Ascending aorta (tissue), 2 donors: ENCODE data around the gene COL8A1. TPM values are rescaled to one million over a fixed set of nuclear protein-coding genes. Genes with fewer than 3 reads are reported as not detected.
"Not testable (repeated sequence)": the region's sequence is repeated elsewhere in the genome, so short reads cannot be mapped to it uniquely, and the experiment has no call there.

ENCODE experiments used
- DNase-seq, 2 donors: peaks; one replicate each; pipeline ENCODE4 v3.0.0-alpha.2; 2019; ENCODE audit warnings: low spot score in 2 of 2
- H3K27ac ChIP-seq, 2 donors: fragments of 200-600 bp; sonication (generic); one replicate each; pipeline ENCODE4 v1.5.1; 2016 to 2017; ENCODE audit warnings: mild to moderate bottlenecking in 1 of 2
- H3K27me3 ChIP-seq: fragments of 200-600 bp; sonication (generic); one replicate; pipeline ENCODE4 v1.5.1; 2017
- H3K36me3 ChIP-seq, 2 donors: fragments of 200-600 bp; sonication (generic); one replicate each; pipeline ENCODE4 v1.5.1; 2016
- H3K4me1 ChIP-seq, 2 donors: fragments of 200-600 bp; sonication (generic); one replicate each; pipeline ENCODE4 v1.5.1; 2016 to 2017; ENCODE audit warnings: mild to moderate bottlenecking in 1 of 2
- H3K4me3 ChIP-seq, 2 donors: fragments of 200-600 bp; sonication (generic); one replicate each; pipeline ENCODE4 v1.5.1; 2016 to 2017; ENCODE audit warnings: mild to moderate bottlenecking in 1 of 2
- H3K9me3 ChIP-seq, 2 donors: fragments of 200-600 bp; sonication (generic); one replicate each; pipeline ENCODE4 v1.5.1; 2016
- intact Hi-C: fragments of 100-400 bp; cut with DNase I; formaldehyde crosslinking; loops from one replicate; pipeline ENCODE4 v1.15.1; 2023
- total RNA-seq: library from RNA; depleted of rRNA; stranded (reverse); fragments of >200 nt; gene quantifications from one replicate; pipeline ENCODE4 v1.1.0, GENCODE V29; 2016
- TF ChIP-seq, protein P1 (sequence below), 3 experiments: fragments of 200-600 bp in 2 of 3; fragments of 450-650 bp in 1 of 3; sonication (generic) in 2 of 3; IDR thresholded peaks; one replicate each; pipeline ENCODE4 v1.5.1; 2016 to 2019; ENCODE audit warnings: antibody characterized with exemption in 3 of 3, mild to moderate bottlenecking in 1 of 3, moderate library complexity in 1 of 3

The COL8A1 gene
- total RNA-seq, 1 donor from 2014 or later: 459 TPM

GRCh38 chr3:99839613-99840012 is 201.2 kb downstream of the COL8A1 start:
- no peaks in the 10 kb centered on the region for H3K9me3 ChIP-seq
- peaks cover 0 to 6% of the 10 kb centered on the region in 2 donors for H3K36me3 ChIP-seq
- H3K4me3 ChIP-seq: no peak overlapping the region
- H3K27ac ChIP-seq: peak overlapping the region; percentile 25 to 32
- H3K4me1 ChIP-seq: peaks cover 0 to 4% of the 10 kb centered on the region in 2 donors
- H3K27me3 ChIP-seq: no peaks in the 10 kb centered on the region
- no peak for DNase-seq
- TF ChIP-seq, protein P1, sequence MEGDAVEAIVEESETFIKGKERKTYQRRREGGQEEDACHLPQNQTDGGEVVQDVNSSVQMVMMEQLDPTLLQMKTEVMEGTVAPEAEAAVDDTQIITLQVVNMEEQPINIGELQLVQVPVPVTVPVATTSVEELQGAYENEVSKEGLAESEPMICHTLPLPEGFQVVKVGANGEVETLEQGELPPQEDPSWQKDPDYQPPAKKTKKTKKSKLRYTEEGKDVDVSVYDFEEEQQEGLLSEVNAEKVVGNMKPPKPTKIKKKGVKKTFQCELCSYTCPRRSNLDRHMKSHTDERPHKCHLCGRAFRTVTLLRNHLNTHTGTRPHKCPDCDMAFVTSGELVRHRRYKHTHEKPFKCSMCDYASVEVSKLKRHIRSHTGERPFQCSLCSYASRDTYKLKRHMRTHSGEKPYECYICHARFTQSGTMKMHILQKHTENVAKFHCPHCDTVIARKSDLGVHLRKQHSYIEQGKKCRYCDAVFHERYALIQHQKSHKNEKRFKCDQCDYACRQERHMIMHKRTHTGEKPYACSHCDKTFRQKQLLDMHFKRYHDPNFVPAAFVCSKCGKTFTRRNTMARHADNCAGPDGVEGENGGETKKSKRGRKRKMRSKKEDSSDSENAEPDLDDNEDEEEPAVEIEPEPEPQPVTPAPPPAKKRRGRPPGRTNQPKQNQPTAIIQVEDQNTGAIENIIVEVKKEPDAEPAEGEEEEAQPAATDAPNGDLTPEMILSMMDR (IDR thresholded peaks at IDR 0.05): no peak
- intact Hi-C loops: loop anchor here (5.0 to 10.0 kb wide), 3 partner anchors 168 to 323 kb away; no protein-coding TSS in a partner anchor

GRCh38 chr3:99841949-99842348 is 203.6 kb downstream of the COL8A1 start:
- H3K27me3 ChIP-seq, H3K4me3 ChIP-seq, H3K9me3 ChIP-seq, DNase-seq, H3K27ac ChIP-seq: not testable (repeated sequence)
- H3K4me1 ChIP-seq: peaks cover 0 to 14% of the 10 kb centered on the region in 2 donors
- intact Hi-C loops: loop anchor here (5.0 to 10.0 kb wide), 3 partner anchors 165 to 320 kb away; no protein-coding TSS in a partner anchor
- peaks cover 0 to 10% of the 10 kb centered on the region in 2 donors for H3K36me3 ChIP-seq

- H3K4me3 ChIP-seq: no peak overlapping the region
Observed at GRCh38 chr3:99842826-99843589, 204.6 kb downstream of the COL8A1 start.

GRCh38 chr3:99843590-99844258 is 205.3 kb downstream of the COL8A1 start:
- H3K4me3 ChIP-seq: peak overlapping the region; percentile 5 to 13
- peaks cover 3 to 19% of the 10 kb centered on the region in 2 donors for H3K4me1 ChIP-seq
- H3K27ac ChIP-seq: peak overlapping the region; percentile 78 to 82
- DNase-seq: no peak
- peaks cover 5 to 16% of the 10 kb centered on the region in 2 donors for H3K36me3 ChIP-seq
- H3K9me3 ChIP-seq: peaks cover 0 to 8% of the 10 kb centered on the region in 2 donors
- TF ChIP-seq, protein P1 (IDR thresholded peaks at IDR 0.05): no peak
- H3K27me3 ChIP-seq: no peaks in the 10 kb centered on the region
- intact Hi-C loops: loop anchor here (2.0 to 10.0 kb wide), 4 partner anchors 164 to 411 kb away; no protein-coding TSS in a partner anchor

More at GRCh38 chr3:99842826-99843589, 204.6 kb downstream of the COL8A1 start:
- H3K36me3 ChIP-seq: peaks cover 0 to 10% of the 10 kb centered on the region in 2 donors
- peak overlapping the region; percentile 78 to 82 for H3K27ac ChIP-seq
- TF ChIP-seq, protein P1 (IDR thresholded peaks at IDR 0.05): peak; percentile 66 to 67 (median 67)
- intact Hi-C loops: loop anchor here (5.0 to 10.0 kb wide), 3 partner anchors 164 to 319 kb away; no protein-coding TSS in a partner anchor
- peaks cover 0 to 14% of the 10 kb centered on the region in 2 donors for H3K4me1 ChIP-seq
- peaks cover 0 to under 1% of the 10 kb centered on the region in 2 donors for H3K9me3 ChIP-seq
- H3K27me3 ChIP-seq: no peaks in the 10 kb centered on the region
- no peak for DNase-seq

GRCh38 chr3:99845331-99845730 is 206.9 kb downstream of the COL8A1 start:
- no peak for DNase-seq
- TF ChIP-seq, protein P1 (IDR thresholded peaks at IDR 0.05): no peak
- Histone ChIP-seq H3K4me3 (peak overlapping the region; percentile 7 to 8), H3K27me3 (no peaks in the 10 kb centered on the region), H3K27ac (peak overlapping the region; percentile 78 to 82), H3K4me1 (peaks cover 3 to 20% of the 10 kb centered on the region in 2 donors), H3K36me3 (peaks cover 21 to 32% of the 10 kb centered on the region in 2 donors), H3K9me3 (peaks cover 0 to 24% of the 10 kb centered on the region in 2 donors)
- intact Hi-C loops: loop anchor here (2.0 to 10.0 kb wide), 2 partner anchors 219 to 409 kb away; no protein-coding TSS in a partner anchor
